H1 (cell line): ENCODE measurements around the gene CPEB1. TPM values are rescaled to one million over a fixed set of nuclear protein-coding genes. Genes with fewer than 3 reads are reported as not detected.

Source experiments
- RNF2 ChIP-seq: fragments of 200-900, 300-1000 bp; sonication (generic); IDR thresholded peaks from 2 replicates; pipeline ENCODE4 v1.7.1; 2016; ENCODE audit warnings: borderline replicate concordance, low read depth, mild to moderate bottlenecking, antibody characterized with exemption, low read length; ENCODE audit not compliant: poor library complexity, severe bottlenecking; ENCODE audit errors: missing control alignments
- SAP30 ChIP-seq: fragments of 300-600 bp; sonication (generic); IDR thresholded peaks from 2 replicates; pipeline ENCODE4 v1.7.1; 2012; ENCODE audit warnings: low read length, moderate library complexity, mild to moderate bottlenecking, inconsistent platforms; ENCODE audit not compliant: insufficient read depth, insufficient replicate concordance
- TCF12 ChIP-seq: IDR thresholded peaks from 2 replicates; pipeline ENCODE4 v1.6.1; 2011; ENCODE audit warnings: low read depth, mild to moderate bottlenecking, low read length
- polyA plus RNA-seq, 7 experiments: library from polyadenylated mRNA; depleted of rRNA in 3 of 7; stranded (reverse) in 5 of 7; unstranded in 2 of 7; fragments of >200 nt in 5 of 7; fragments of 200-250 nt in 2 of 7; gene quantifications; 1 replicate in 5 of 7; 2 replicates in 1 of 7; 4 replicates in 1 of 7; pipeline versions ENCODE4 v1.2.1 to v1.2.3, GENCODE V29; 2011 to 2013; ENCODE audit warnings: missing spikeins in 2 of 7, mixed read lengths in 2 of 7
- total RNA-seq: library from RNA; stranded (reverse); fragmentation: NEBNext Ultra II Directional; extraction: Animal tissue kit (Norgen Biotek cat#: 25700); gene quantifications from 2 replicates; pipeline ENCODE4 v1.2.1, GENCODE V29; 2021
- TF ChIP-seq, protein P1 (sequence below): IDR thresholded peaks from 2 replicates; pipeline ENCODE4 v1.6.1; 2012; ENCODE audit warnings: inconsistent platforms

The CPEB1 gene
- total and polyA plus RNA-seq, 2 of the 8 experiments (the other 6 are each of a cell fraction or from before 2014, with no cell fraction given) = 4.4 to 4.5 TPM

DNA sequence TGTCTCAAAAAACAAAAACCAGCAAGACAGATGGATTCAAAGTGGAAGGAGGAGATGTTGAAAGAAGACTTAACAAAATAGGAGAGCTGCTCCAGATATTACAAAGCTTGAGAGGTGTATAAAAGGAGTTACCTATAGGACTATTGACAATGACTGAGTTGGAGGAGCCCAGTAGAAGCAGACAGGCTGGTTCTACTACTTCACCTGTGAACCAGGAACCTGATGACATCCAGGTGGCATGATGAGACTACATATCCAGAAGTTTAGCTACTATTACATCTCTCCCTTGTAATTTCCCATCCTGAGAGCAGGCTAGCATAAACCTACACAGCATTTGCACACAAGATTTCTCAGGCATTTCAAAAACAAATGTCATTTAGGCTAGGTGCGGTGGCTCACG is 49.3 kb downstream of the CPEB1 start (continued):
- TF ChIP-seq TCF12 (no peak), SAP30 (no peak), RNF2 (no peak)
- TF ChIP-seq, protein P1, sequence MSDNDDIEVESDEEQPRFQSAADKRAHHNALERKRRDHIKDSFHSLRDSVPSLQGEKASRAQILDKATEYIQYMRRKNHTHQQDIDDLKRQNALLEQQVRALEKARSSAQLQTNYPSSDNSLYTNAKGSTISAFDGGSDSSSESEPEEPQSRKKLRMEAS = no peak
- TF ChIP-seq, all 59 proteins: peak for 0
